NT2/D1 (cell line): Measurements from ENCODE around the gene RNLS.

Experiments
- SUZ12 ChIP-seq: IDR thresholded peaks from 2 replicates; pipeline ENCODE4 v1.6.1; 2011; ENCODE audit not compliant: insufficient read length, insufficient read depth; ENCODE audit errors: extremely low read depth
- YY1 ChIP-seq: IDR thresholded peaks from 2 replicates; pipeline ENCODE4 v1.6.1; 2011; ENCODE audit not compliant: insufficient read length, insufficient read depth

GRCh38 chr10:88545359-88545758 lies 37.8 kb downstream of the RNLS start:
- no peak for TF ChIP-seq SUZ12
- TF ChIP-seq YY1: no peak
